Measurements from ENCODE around the gene AZI2. TPM values are rescaled to one million over a fixed set of nuclear protein-coding genes. Genes with fewer than 3 reads are reported as not detected.

The AZI2 gene
- total RNA-seq, 1 donor from 2014 or later = 74.0 TPM

GRCh38 chr3:28315711-28316110, 32.9 kb downstream of the AZI2 start:
- no peaks in the 10 kb centered on the region for H3K36me3 Mint-ChIP-seq
- TF ChIP-seq EZH2 (IDR thresholded peaks at IDR 0.05) = no peak
- TF ChIP-seq CTCF (IDR thresholded peaks at IDR 0.05) = no peak
- TF ChIP-seq EZH2phosphoT487 (IDR thresholded peaks at IDR 0.05) = no peak
- no peaks in the 10 kb centered on the region for H3K27me3 ChIP-seq
- peaks cover 19% of the 10 kb centered on the region for H4K20me1 ChIP-seq (ENCODE audit: low read depth)
- H3K9me3 Mint-ChIP-seq = no peaks in the 10 kb centered on the region
- no peak for DNase-seq (ENCODE audit: low spot score)
- H3K27ac ChIP-seq = no peak overlapping the region
- H3K4me3 Mint-ChIP-seq = no peak overlapping the region
- H3K4me1 Mint-ChIP-seq = peaks cover 5% of the 10 kb centered on the region
- H3F3A ChIP-seq (ENCODE audit: low read depth) = no peaks in the 10 kb centered on the region
- no peaks in the 10 kb centered on the region for H3K36me3 ChIP-seq
- no peaks in the 10 kb centered on the region for H3K79me2 ChIP-seq (ENCODE audit: low read depth)
- no peaks in the 10 kb centered on the region for H3K9me3 ChIP-seq (ENCODE audit: low read depth)
- no peak overlapping the region for H3K4me3 ChIP-seq
- H3K27me3 Mint-ChIP-seq (ENCODE audit: insufficient read depth, low read depth) = peaks cover 4% of the 10 kb centered on the region
- H2AFZ ChIP-seq (replicated peaks) = no peak overlapping the region
- H3K9ac ChIP-seq = no peak overlapping the region
- H3K27ac Mint-ChIP-seq = no peak overlapping the region
- no peaks in the 10 kb centered on the region for H3K4me1 ChIP-seq
- H3K4me2 ChIP-seq = no peak overlapping the region

GRCh38 chr3:28308196-28308595, 40.4 kb downstream of the AZI2 start:
- H3F3A ChIP-seq (ENCODE audit: low read depth) = no peaks in the 10 kb centered on the region
- H3K4me1 ChIP-seq = no peaks in the 10 kb centered on the region
- H4K20me1 ChIP-seq (ENCODE audit: low read depth) = no peaks in the 10 kb centered on the region
- no peak for DNase-seq (ENCODE audit: low spot score)
- H3K36me3 Mint-ChIP-seq = peaks cover 1% of the 10 kb centered on the region
- no peak overlapping the region for H3K4me3 Mint-ChIP-seq
- H3K27me3 ChIP-seq = no peaks in the 10 kb centered on the region
- no peak overlapping the region for H3K27ac ChIP-seq
- no peak overlapping the region for H3K9ac ChIP-seq
- no peaks in the 10 kb centered on the region for H3K79me2 ChIP-seq (ENCODE audit: low read depth)
- no peaks in the 10 kb centered on the region for H3K4me1 Mint-ChIP-seq
- H3K9me3 Mint-ChIP-seq = peaks cover 2% of the 10 kb centered on the region
- H3K4me2 ChIP-seq = no peak overlapping the region
- no peaks in the 10 kb centered on the region for H3K36me3 ChIP-seq
- no peak overlapping the region for H3K4me3 ChIP-seq
- no peaks in the 10 kb centered on the region for H3K27me3 Mint-ChIP-seq (ENCODE audit: insufficient read depth, low read depth)
- no peaks in the 10 kb centered on the region for H3K9me3 ChIP-seq (ENCODE audit: low read depth)
- H3K27ac Mint-ChIP-seq = no peak overlapping the region
- TF ChIP-seq EZH2 (IDR thresholded peaks at IDR 0.05) (no peak), EZH2phosphoT487 (IDR thresholded peaks at IDR 0.05) (no peak), CTCF (IDR thresholded peaks at IDR 0.05) (no peak)
- H2AFZ ChIP-seq (replicated peaks) = no peak overlapping the region

- Histone ChIP-seq H3K27me3 (no peaks in the 10 kb centered on the region), H3K36me3 (no peaks in the 10 kb centered on the region), H3K4me3 (no peak overlapping the region), H2AFZ (replicated peaks) (no peak overlapping the region), H3K9ac (no peak overlapping the region), H3K9me3 (ENCODE audit: low read depth) (no peaks in the 10 kb centered on the region), H3F3A (ENCODE audit: low read depth) (no peaks in the 10 kb centered on the region), H3K79me2 (ENCODE audit: low read depth) (no peaks in the 10 kb centered on the region), H3K4me2 (no peak overlapping the region), H3K4me1 (no peaks in the 10 kb centered on the region), H4K20me1 (ENCODE audit: low read depth) (no peaks in the 10 kb centered on the region), H3K27ac (no peak overlapping the region)
- Mint-ChIP-seq H3K9me3 (peaks cover 2% of the 10 kb centered on the region), H3K36me3 (peaks cover 1% of the 10 kb centered on the region), H3K4me3 (no peak overlapping the region), H3K27me3 (ENCODE audit: insufficient read depth, low read depth) (no peaks in the 10 kb centered on the region), H3K27ac (no peak overlapping the region), H3K4me1 (no peaks in the 10 kb centered on the region)
- no peak for DNase-seq (ENCODE audit: low spot score)
- no peak for TF ChIP-seq EZH2phosphoT487 (IDR thresholded peaks at IDR 0.05)
- TF ChIP-seq CTCF (IDR thresholded peaks at IDR 0.05) = no peak
- no peak for TF ChIP-seq EZH2 (IDR thresholded peaks at IDR 0.05)
Measured at GRCh38 chr3:28301688-28302087, 46.9 kb downstream of the AZI2 start.
